GM23338 (cell line): ENCODE data around the gene NTN4. TPM values are rescaled to one million over a fixed set of nuclear protein-coding genes. Genes with fewer than 3 reads are reported as not detected.
"Not testable (repeated sequence)": the region's sequence is repeated elsewhere in the genome, so short reads cannot be mapped to it uniquely, and the experiment has no call there.

Experiments
- ATAC-seq: fragments of 200-7000 bp; cut with Tn5 transposase; 3 replicates; pipeline ENCODE4 v1.9.1; 2020
- DNase-seq: peaks from one replicate; pipeline ENCODE4 v3.0.0-alpha.2; 2015; ENCODE audit warnings: low spot score
- H2AFZ ChIP-seq: fragments of 200-600 bp; sonication (generic); 2 replicates; pipeline ENCODE4 v1.8.0; 2016; ENCODE audit warnings: antibody characterized with exemption, mild to moderate bottlenecking, moderate library complexity
- H3F3A ChIP-seq: fragments of 200-600 bp; sonication (generic); replicated peaks from 2 replicates; pipeline ENCODE4 v1.8.0; 2017; ENCODE audit warnings: antibody characterized with exemption, mixed run types, low read depth
- H3K27ac ChIP-seq: fragments of 200-600 bp; sonication (generic); 2 replicates; pipeline ENCODE4 v1.6.1; 2016; ENCODE audit warnings: low read depth
- H3K27me3 ChIP-seq: fragments of 200-600 bp; sonication (generic); 2 replicates; pipeline ENCODE4 v1.8.0; 2016; ENCODE audit warnings: mild to moderate bottlenecking, mixed run types, moderate library complexity; ENCODE audit not compliant: insufficient read depth
- H3K36me3 ChIP-seq: fragments of 200-600 bp; sonication (generic); 2 replicates; pipeline ENCODE4 v1.8.0; 2016; ENCODE audit warnings: mild to moderate bottlenecking; ENCODE audit not compliant: insufficient read depth
- H3K4me1 ChIP-seq: fragments of 200-600 bp; sonication (generic); 2 replicates; pipeline ENCODE4 v1.8.0; 2016; ENCODE audit warnings: mild to moderate bottlenecking, moderate library complexity; ENCODE audit not compliant: insufficient read depth
- H3K4me2 ChIP-seq: fragments of 200-600 bp; sonication (generic); 2 replicates; pipeline ENCODE4 v1.7.1; 2017; ENCODE audit warnings: mixed run types
- H3K4me3 ChIP-seq: fragments of 200-600 bp; sonication (generic); 2 replicates; pipeline ENCODE4 v1.6.1; 2016; ENCODE audit warnings: mixed run types
- H3K79me2 ChIP-seq: fragments of 200-600 bp; sonication (generic); replicated peaks from 2 replicates; pipeline ENCODE4 v1.8.0; 2017; ENCODE audit warnings: mild to moderate bottlenecking; ENCODE audit not compliant: insufficient read depth
- H3K9me2 ChIP-seq: fragments of 200-600 bp; sonication (generic); 2 replicates; pipeline ENCODE4 v1.8.0; 2017; ENCODE audit not compliant: insufficient read depth
- H4K20me1 ChIP-seq: fragments of 200-600 bp; sonication (generic); replicated peaks from 2 replicates; pipeline ENCODE4 v1.8.0; 2017; ENCODE audit warnings: mild to moderate bottlenecking; ENCODE audit not compliant: insufficient read depth
- H3K27ac Mint-ChIP-seq: 2 replicates; pipeline ENCODE4 v1.8.0; 2020; ENCODE audit warnings: inconsistent platforms, mild to moderate bottlenecking, moderate library complexity, mixed read lengths
- H3K27me3 Mint-ChIP-seq: 3 replicates; pipeline ENCODE4 v1.8.0; 2022; ENCODE audit warnings: low read depth, mild to moderate bottlenecking, moderate library complexity, mixed read lengths, inconsistent platforms; ENCODE audit not compliant: insufficient read depth, poor library complexity
- H3K36me3 Mint-ChIP-seq: 3 replicates; pipeline ENCODE4 v1.8.0; 2021; ENCODE audit warnings: low read depth, mild to moderate bottlenecking, inconsistent platforms, moderate library complexity, mixed read lengths
- H3K4me1 Mint-ChIP-seq: 3 replicates; pipeline ENCODE4 v1.8.0; 2020; ENCODE audit warnings: mild to moderate bottlenecking, inconsistent platforms, mixed read lengths
- H3K4me3 Mint-ChIP-seq: 3 replicates; pipeline ENCODE4 v1.8.0; 2021; ENCODE audit warnings: moderate library complexity, mild to moderate bottlenecking, inconsistent platforms, mixed read lengths
- H3K9me3 Mint-ChIP-seq: 3 replicates; pipeline ENCODE4 v1.8.0; 2020; ENCODE audit warnings: moderate library complexity, mild to moderate bottlenecking, inconsistent platforms, mixed read lengths
- CREB1 ChIP-seq: fragments of 250-450 bp; sonication (Bioruptor Pico); IDR thresholded peaks from 2 replicates; pipeline ENCODE4 v1.5.0; 2020; ENCODE audit warnings: low read depth, mild to moderate bottlenecking, moderate library complexity
- EZH2 ChIP-seq: fragments of 200-600 bp; sonication (generic); IDR thresholded peaks from one replicate; pipeline ENCODE4 v1.8.0; 2017; ENCODE audit warnings: antibody characterized with exemption, mild to moderate bottlenecking, low read depth; ENCODE audit not compliant: unreplicated experiment
- EZH2phosphoT487 ChIP-seq: fragments of 200-600 bp; sonication (generic); IDR thresholded peaks from one replicate; pipeline ENCODE4 v1.8.1; 2018; ENCODE audit warnings: antibody characterized with exemption; ENCODE audit not compliant: unreplicated experiment
- JUNB ChIP-seq: IDR thresholded peaks from one replicate; pipeline ENCODE4 v1.6.1; 2016; ENCODE audit warnings: antibody characterized with exemption; ENCODE audit not compliant: unreplicated experiment
- NANOG ChIP-seq: IDR thresholded peaks from 2 replicates; pipeline ENCODE4 v1.6.1; 2016; ENCODE audit warnings: antibody characterized with exemption, borderline replicate concordance
- POLR2AphosphoS5 ChIP-seq: IDR thresholded peaks from 2 replicates; pipeline ENCODE4 v1.6.1; 2016; ENCODE audit warnings: antibody characterized with exemption, low read depth
- STAT1 ChIP-seq: IDR thresholded peaks from one replicate; pipeline ENCODE4 v1.6.1; 2016; ENCODE audit warnings: antibody characterized with exemption; ENCODE audit not compliant: unreplicated experiment
- ZNF114 ChIP-seq: fragments of 250-450 bp; sonication (Bioruptor Pico); IDR thresholded peaks from 2 replicates; pipeline ENCODE4 v1.5.0; 2020; ENCODE audit warnings: mild to moderate bottlenecking, moderate library complexity
- ZNF331 ChIP-seq: fragments of 250-450 bp; sonication (Bioruptor Pico); IDR thresholded peaks from 2 replicates; pipeline ENCODE4 v1.5.0; 2020; ENCODE audit warnings: low read depth, mild to moderate bottlenecking, moderate library complexity
- polyA plus RNA-seq: library from polyadenylated mRNA; unstranded; fragments of >200 nt; fragmentation: Nextera tagmentation; extraction: Ambion mirVana; gene quantifications from 2 replicates; pipeline ENCODE4 v1.2.1, GENCODE V29; 2016
- total RNA-seq: library from RNA; depleted of rRNA; stranded (reverse); fragments of >200 nt; shearing (Covaris generic); gene quantifications from 2 replicates; pipeline ENCODE4 v1.2.3, GENCODE V29; 2014
- TF ChIP-seq, protein P1 (sequence below): IDR thresholded peaks from one replicate; pipeline ENCODE4 v1.6.1; 2018; ENCODE audit warnings: antibody characterized with exemption; ENCODE audit not compliant: unreplicated experiment
- TF ChIP-seq, protein P2 (sequence below): IDR thresholded peaks from 2 replicates; pipeline ENCODE4 v1.6.1; 2016; ENCODE audit warnings: antibody characterized with exemption
- TF ChIP-seq, protein P3 (sequence below), 2 experiments: fragments of 200-600 bp in 1 of 2; sonication (generic) in 1 of 2; conservative IDR thresholded peaks; 2 replicates each; pipeline versions ENCODE4 v1.5.1 to v1.6.1; 2016 to 2017; ENCODE audit warnings: antibody characterized with exemption in 2 of 2, low read depth in 2 of 2, mild to moderate bottlenecking in 2 of 2, moderate library complexity in 1 of 2

The NTN4 gene
- total and polyA plus RNA-seq, 2 experiments from 2014 or later: 1.5 to 3.8 TPM

DNA sequence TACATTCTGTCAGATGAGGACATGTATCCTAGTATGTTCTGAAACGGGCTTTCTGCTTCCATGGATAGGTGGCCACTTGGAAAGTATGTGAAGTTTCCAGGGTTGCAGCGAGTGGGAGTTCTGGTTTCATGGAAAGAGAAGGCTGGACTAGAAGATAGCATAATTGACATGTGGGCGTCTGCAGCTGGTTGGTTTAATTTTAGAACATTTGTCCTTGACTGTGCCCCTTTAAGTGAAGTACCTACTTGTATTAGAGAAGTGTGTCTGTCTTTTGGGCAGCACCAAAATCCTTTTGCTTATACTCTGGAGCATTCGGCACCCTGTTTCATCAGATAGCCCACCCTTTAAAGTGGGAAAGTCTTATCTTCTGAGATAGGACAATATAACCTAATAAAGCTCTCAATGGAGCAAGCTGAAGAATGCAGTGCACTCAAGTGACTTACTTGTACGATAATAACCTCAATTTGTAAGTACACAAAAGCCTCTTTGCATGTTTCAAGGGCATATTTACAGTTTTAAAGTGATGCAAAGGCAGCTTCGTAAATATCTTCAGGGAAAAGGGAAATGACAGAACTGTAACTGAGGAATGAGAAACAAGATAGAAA is 35.2 kb downstream of the NTN4 start:
- Histone ChIP-seq H3K79me2 (no peaks in the 10 kb centered on the region), H3K4me3 (0 out of 2 replicates have a peak overlapping the region, but pooled peaks have one; percentile 3), H3K4me1 (peaks cover 35% of the 10 kb centered on the region), H3K27me3 (no peaks in the 10 kb centered on the region), H2AFZ (no peak overlapping the region), H3K36me3 (no peaks in the 10 kb centered on the region), H3F3A (no peaks in the 10 kb centered on the region), H4K20me1 (no peaks in the 10 kb centered on the region), H3K4me2 (peak overlapping the region; percentile 6), H3K9me2 (no peaks in the 10 kb centered on the region), H3K27ac (peak overlapping the region; percentile 91)
- H3K4me3 Mint-ChIP-seq: no peak overlapping the region
- H3K36me3 Mint-ChIP-seq: no peaks in the 10 kb centered on the region
- H3K4me1 Mint-ChIP-seq: peaks cover 33% of the 10 kb centered on the region
- peak overlapping the region; percentile 30; the same call in 1 of the 2 replicates for H3K27ac Mint-ChIP-seq
- no peaks in the 10 kb centered on the region for H3K9me3 Mint-ChIP-seq
- DNase-seq (no peak), ATAC-seq (no peak)
- H3K27me3 Mint-ChIP-seq: no peaks in the 10 kb centered on the region
- TF ChIP-seq NANOG (peak; percentile 62; the same call in 1 of the 2 replicates), ZNF331 (CRISPR knock-in tag) (no peak)

GRCh38 chr12:95746062-95746461 is 44.5 kb downstream of the NTN4 start:
- H3K4me3 ChIP-seq, H3K27ac ChIP-seq, H3K27me3 ChIP-seq, DNase-seq, H3F3A ChIP-seq, H3K9me2 ChIP-seq, H3K79me2 ChIP-seq, H3K4me3 Mint-ChIP-seq, H3K27me3 Mint-ChIP-seq, H3K4me1 ChIP-seq, H3K4me2 ChIP-seq, H4K20me1 ChIP-seq, ATAC-seq, H2AFZ ChIP-seq, H3K27ac Mint-ChIP-seq, H3K4me1 Mint-ChIP-seq, H3K36me3 ChIP-seq: not testable (repeated sequence)
- H3K36me3 Mint-ChIP-seq: peaks cover 18% of the 10 kb centered on the region
- peaks cover 14% of the 10 kb centered on the region for H3K9me3 Mint-ChIP-seq

DNA sequence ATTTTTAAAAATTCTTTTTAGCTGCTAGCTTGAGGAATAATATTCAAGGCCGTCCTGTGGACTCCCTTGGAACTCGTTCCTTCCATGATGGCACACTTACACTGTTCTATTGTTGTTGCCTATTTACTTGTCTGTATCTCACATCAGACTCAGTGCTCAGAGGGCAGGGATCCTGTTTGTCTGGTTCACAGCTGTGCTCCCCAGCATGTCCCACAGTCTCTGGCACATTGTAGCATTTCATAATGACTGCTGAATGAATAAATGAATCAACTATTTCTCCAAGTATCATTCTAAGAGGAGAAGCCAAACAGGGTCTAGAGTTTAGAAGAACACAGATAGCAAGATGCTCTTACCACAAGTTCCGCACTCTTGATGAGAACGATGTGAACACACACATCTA is 48.0 kb downstream of the NTN4 start:
- Histone ChIP-seq H3K27ac (no peak overlapping the region), H4K20me1 (0 out of 2 replicates have a peak, but pooled peaks cover 3% of the 10 kb centered on the region), H3K9me2 (no peaks in the 10 kb centered on the region), H3K27me3 (no peaks in the 10 kb centered on the region), H3K4me3 (no peak overlapping the region), H3F3A (no peaks in the 10 kb centered on the region), H3K36me3 (no peaks in the 10 kb centered on the region), H3K79me2 (no peaks in the 10 kb centered on the region), H3K4me2 (no peak overlapping the region), H3K4me1 (no peaks in the 10 kb centered on the region), H2AFZ (no peak overlapping the region)
- Mint-ChIP-seq H3K4me3 (no peak overlapping the region), H3K9me3 (peaks cover 8% of the 10 kb centered on the region; the same call in 2 of the 3 replicates), H3K27me3 (no peaks in the 10 kb centered on the region), H3K36me3 (peaks cover 12% of the 10 kb centered on the region), H3K4me1 (no peaks in the 10 kb centered on the region), H3K27ac (no peak overlapping the region)
- ATAC-seq: no peak
- no peak for DNase-seq
- TF ChIP-seq STAT1 (no peak), NANOG (no peak), EZH2 (no peak), CREB1 (no peak), EZH2phosphoT487 (no peak), ZNF331 (CRISPR knock-in tag) (no peak), ZNF114 (CRISPR knock-in tag) (no peak), JUNB (no peak), POLR2AphosphoS5 (no peak)
- TF ChIP-seq, protein P1, sequence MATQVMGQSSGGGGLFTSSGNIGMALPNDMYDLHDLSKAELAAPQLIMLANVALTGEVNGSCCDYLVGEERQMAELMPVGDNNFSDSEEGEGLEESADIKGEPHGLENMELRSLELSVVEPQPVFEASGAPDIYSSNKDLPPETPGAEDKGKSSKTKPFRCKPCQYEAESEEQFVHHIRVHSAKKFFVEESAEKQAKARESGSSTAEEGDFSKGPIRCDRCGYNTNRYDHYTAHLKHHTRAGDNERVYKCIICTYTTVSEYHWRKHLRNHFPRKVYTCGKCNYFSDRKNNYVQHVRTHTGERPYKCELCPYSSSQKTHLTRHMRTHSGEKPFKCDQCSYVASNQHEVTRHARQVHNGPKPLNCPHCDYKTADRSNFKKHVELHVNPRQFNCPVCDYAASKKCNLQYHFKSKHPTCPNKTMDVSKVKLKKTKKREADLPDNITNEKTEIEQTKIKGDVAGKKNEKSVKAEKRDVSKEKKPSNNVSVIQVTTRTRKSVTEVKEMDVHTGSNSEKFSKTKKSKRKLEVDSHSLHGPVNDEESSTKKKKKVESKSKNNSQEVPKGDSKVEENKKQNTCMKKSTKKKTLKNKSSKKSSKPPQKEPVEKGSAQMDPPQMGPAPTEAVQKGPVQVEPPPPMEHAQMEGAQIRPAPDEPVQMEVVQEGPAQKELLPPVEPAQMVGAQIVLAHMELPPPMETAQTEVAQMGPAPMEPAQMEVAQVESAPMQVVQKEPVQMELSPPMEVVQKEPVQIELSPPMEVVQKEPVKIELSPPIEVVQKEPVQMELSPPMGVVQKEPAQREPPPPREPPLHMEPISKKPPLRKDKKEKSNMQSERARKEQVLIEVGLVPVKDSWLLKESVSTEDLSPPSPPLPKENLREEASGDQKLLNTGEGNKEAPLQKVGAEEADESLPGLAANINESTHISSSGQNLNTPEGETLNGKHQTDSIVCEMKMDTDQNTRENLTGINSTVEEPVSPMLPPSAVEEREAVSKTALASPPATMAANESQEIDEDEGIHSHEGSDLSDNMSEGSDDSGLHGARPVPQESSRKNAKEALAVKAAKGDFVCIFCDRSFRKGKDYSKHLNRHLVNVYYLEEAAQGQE: no peak
- TF ChIP-seq, protein P2, sequence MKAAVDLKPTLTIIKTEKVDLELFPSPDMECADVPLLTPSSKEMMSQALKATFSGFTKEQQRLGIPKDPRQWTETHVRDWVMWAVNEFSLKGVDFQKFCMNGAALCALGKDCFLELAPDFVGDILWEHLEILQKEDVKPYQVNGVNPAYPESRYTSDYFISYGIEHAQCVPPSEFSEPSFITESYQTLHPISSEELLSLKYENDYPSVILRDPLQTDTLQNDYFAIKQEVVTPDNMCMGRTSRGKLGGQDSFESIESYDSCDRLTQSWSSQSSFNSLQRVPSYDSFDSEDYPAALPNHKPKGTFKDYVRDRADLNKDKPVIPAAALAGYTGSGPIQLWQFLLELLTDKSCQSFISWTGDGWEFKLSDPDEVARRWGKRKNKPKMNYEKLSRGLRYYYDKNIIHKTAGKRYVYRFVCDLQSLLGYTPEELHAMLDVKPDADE: no peak
- TF ChIP-seq, protein P3, sequence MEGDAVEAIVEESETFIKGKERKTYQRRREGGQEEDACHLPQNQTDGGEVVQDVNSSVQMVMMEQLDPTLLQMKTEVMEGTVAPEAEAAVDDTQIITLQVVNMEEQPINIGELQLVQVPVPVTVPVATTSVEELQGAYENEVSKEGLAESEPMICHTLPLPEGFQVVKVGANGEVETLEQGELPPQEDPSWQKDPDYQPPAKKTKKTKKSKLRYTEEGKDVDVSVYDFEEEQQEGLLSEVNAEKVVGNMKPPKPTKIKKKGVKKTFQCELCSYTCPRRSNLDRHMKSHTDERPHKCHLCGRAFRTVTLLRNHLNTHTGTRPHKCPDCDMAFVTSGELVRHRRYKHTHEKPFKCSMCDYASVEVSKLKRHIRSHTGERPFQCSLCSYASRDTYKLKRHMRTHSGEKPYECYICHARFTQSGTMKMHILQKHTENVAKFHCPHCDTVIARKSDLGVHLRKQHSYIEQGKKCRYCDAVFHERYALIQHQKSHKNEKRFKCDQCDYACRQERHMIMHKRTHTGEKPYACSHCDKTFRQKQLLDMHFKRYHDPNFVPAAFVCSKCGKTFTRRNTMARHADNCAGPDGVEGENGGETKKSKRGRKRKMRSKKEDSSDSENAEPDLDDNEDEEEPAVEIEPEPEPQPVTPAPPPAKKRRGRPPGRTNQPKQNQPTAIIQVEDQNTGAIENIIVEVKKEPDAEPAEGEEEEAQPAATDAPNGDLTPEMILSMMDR (conservative IDR thresholded peaks at IDR 0.05; ENCODE audit: low read depth in 2 of 2): no peak
